ENCODE results near the gene MTHFR.

DNA sequence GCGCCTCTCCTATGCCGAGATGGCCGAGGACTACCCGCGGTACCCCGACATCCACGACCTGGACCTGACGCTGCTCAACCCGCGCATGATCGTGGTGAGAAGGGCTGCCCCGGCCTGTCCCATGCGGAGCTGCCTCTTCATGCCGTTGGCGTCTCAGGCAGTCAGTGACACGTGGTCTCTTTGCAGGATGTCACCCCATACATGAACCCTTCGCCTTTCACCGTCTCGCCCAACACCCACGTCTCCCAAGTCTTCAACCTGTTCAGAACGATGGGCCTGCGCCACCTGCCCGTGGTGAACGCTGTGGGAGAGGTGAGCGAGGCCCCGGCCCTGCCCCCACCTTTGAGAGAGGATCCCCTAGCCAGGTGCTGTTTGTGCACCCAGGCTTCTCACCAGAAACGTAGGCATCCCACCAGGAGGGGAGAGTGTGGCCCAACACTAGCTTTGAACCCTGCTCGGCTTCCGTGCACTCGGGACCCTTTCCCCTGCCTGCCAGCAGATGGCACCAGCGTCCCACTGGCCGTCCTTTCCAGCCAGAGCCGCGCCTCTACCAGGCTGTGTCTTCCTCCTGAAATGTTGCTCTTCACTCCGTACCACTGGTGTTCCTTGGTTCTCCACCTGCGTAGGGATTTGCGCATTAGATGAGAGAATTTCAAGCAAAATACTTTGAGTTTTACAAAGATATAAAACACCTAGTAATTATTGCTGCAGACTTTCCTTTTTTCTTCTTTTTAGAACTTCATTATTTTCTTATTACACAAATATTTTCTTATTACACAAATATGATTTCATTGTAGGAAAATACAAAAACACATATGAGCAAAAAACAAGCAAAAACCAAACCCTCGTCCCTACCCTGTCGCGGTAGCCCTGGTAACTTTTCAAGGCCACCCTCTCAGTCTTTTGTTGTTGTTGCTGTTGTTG, 32.8 kb upstream of the MTHFR start:
- no peak for TF ChIP-seq POLR2A (IDR thresholded peaks at IDR 0.05)
- TF ChIP-seq, protein P1, sequence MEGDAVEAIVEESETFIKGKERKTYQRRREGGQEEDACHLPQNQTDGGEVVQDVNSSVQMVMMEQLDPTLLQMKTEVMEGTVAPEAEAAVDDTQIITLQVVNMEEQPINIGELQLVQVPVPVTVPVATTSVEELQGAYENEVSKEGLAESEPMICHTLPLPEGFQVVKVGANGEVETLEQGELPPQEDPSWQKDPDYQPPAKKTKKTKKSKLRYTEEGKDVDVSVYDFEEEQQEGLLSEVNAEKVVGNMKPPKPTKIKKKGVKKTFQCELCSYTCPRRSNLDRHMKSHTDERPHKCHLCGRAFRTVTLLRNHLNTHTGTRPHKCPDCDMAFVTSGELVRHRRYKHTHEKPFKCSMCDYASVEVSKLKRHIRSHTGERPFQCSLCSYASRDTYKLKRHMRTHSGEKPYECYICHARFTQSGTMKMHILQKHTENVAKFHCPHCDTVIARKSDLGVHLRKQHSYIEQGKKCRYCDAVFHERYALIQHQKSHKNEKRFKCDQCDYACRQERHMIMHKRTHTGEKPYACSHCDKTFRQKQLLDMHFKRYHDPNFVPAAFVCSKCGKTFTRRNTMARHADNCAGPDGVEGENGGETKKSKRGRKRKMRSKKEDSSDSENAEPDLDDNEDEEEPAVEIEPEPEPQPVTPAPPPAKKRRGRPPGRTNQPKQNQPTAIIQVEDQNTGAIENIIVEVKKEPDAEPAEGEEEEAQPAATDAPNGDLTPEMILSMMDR (IDR thresholded peaks at IDR 0.05) = peak; percentile 91 to 99 (median 97)

All from adrenal gland (tissue), 5 donors.